Activated T-cell treated with anti-CD3 and anti-CD28 coated beads, Interleukin-2, amount 50 U/mL, for 1 hour (primary cell): ENCODE data around the gene ATOH8.

Experiments
- DNase-seq: peaks from one replicate; pipeline ENCODE4 v3.0.0-alpha.2; 2020

ATOH8 gene

DNA sequence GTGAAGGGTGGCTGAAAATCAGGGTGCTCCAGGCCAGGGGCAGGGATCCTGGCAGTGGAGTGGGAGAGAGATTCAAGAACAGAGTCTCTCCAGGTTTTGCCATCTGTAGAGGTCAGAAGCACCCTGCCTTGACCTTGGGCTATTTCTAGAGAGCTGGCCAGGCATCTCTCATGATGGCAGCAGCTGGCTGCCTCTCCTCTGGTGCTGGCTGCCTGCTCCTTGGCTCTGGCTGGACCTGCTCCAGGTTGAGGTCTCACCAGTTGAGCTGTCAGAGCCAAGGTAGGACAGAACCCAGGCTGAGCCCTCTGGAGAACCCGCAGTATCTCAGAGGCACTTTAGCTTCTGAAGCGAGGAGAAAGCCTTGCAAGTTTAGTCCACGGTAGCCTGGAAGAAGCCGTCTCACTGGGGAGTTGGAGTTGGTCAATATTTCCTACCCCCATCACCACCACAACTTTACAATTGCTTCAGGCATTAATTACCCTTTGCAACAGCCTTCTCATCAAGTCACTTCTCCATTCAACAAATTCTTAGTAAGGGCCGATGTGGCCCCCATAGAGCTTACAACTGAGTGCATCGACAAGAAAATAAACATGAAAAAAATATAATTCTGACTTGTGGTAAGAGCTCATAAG, 34.1 kb upstream of the ATOH8 start:
- DNase-seq, result no peak

DNA sequence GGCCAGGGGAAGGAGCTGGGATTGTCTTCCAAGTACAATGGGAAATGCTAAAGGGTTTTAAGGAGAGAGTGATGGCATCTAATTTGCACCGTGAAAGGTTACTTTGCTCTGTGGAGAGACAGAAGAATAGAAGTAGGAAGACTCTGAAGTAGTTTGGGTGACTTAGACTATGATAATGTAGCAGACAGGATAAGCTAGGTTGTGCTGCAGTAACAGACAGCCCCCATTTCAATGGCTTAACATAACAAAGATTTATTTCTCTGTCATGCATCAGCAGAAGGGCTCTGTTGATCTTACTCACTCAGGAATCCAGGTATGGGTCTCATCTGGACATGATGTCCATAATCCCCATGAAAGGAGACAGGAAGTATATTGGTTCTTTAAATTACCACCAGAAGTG, 33.3 kb upstream of the ATOH8 start:
- DNase-seq, result no peak

DNA sequence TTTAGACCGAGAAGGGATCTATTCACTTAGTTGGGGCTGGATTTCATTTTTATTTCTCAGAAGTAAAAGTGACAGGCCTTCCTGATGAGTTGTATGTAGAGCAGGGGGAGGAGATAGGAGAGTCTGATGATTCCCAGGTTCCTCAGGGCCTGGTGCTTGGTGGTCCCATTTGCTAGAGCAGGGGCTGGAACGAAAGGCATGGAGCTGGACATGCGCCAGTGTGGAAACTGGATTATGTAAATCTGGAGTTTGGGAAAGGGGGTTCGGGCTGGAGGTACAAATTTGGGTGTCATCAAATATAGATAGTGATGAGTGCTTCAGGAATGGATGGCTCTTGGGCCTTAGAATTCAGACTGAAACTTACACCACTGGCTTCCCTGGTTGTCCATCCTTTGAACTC, 32.1 kb upstream of the ATOH8 start:
- no peak for DNase-seq

DNA sequence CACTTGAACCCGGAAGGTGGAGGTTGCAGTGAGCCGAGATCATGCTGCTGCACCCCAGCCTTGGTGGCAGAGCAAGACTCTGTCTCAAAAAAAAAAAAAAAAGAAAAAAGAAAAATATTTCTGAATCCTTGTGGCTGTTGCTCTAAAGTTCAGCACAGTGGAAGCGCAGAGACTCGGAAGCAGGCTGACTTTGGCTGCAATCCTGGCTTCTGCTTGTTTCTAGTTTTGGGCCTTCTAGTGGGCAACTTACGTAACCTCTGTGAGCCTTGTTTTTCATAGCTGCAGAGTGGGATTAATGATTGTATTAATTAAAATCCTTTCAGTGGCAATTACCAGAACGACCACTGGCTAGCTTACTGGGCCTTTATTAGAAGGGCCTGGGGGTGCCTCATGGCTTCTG, 31.3 kb upstream of the ATOH8 start:
- no peak for DNase-seq

DNA sequence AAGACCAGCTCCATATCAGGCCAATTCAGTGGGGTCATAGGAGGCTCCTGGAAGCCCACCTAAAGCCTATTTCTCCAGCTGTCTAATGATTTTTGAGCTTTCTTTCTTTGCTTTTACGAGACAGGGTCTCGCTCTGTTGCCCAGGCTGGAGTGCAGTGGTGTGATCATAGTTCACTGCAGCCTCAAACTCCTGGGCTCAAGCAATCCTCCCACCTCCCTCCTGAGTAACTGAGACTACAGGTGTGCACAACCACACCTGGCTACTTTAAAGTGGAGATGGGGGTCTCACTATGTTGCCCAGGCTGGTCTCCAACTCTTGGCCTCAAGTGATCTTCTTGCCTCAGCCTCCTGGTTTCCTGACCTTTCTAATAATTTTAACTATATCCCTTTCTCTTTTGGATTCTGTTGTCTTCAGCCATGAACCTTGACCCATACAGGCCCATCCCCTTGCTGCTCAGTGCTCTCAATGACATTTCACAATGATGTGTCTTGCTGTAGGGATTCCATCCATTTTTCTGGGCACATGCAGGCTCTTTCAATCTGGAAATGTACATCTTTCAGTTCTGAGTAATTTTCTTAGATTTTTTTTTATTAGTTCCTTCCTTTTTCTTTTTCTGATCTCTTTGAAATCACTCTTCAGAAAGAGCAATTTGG, 30.0 kb upstream of the ATOH8 start:
- no peak for DNase-seq

DNA sequence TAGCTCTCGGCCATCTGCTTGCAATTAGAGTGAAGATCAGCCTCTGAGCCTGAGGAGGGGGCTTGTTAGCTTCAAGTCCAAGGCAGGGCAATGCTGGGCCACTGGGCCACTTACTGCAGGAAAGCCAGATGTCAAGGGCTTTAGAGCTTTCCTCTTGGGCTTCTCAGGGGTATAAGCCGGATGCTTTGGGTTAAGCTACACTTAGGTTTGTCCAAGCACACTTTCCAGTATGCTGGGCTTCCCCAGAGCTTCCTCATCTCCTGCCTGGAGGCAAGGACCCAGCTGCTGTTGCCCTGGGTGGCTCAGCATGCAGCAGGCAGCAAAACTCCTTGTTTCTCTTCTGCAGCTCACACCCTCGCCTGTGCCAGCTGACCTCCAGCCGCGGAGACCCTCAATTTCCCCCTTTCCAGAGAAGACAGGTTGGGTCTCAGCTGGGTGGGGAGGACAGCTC, 29.0 kb upstream of the ATOH8 start:
- no peak for DNase-seq

DNA sequence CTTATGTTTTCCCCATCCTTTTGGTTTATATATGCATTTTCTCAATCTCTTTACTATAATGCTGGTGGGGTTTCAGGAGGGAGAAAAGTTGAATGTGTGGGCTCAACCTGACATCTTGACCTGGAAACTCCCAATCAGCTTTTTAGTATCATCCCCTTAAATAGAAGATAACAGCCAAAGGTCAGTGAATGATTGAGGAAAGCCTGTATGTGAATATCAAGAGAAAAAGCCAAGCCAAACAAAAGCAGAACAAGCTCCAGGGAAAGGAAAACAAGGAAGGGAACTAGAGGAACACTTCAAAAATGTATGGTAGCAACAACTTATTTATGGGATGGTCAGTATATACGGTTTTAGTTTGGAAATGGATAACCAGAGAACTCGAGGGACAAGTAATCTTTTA, 28.3 kb upstream of the ATOH8 start:
- DNase-seq, result no peak

DNA sequence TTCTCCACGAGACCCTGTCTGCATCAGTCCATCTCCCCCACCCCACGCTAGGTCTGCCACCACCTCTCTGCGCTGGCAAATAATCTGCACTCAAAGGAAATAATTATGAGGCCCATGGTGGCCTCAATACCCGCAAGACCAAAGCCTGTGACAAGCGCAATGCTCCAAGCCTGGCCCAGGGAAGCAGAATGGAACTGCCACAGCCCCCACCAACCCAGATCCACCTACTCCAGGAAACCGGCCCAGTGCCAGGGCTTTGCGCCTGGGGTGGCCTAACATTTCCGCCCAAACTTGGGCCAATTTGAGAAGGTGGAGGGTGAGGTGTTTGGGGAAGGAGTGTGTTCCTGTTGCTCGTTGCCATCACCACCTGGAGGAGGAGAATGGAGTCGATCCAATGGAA, 26.0 kb upstream of the ATOH8 start:
- DNase-seq, result no peak

DNA sequence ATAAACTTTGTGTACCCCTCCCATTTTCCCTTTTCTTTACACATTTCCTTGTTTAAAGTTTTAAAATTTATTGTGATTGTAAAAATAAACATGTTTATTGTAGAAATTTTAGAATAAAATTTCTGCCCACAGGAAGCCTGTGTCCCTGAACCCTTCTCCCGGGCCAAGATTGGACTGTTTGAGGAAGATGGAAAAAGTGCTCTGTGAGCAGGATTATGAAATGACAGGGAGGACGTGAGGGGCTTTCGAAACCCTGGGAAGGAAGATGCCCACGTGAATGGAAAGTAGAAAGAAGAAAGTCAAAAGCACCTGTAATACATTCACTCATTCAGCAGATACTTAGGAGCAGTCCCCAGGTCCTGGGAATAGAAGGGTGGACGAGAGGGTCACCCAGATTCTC, 25.4 kb upstream of the ATOH8 start:
- DNase-seq, result no peak

DNA sequence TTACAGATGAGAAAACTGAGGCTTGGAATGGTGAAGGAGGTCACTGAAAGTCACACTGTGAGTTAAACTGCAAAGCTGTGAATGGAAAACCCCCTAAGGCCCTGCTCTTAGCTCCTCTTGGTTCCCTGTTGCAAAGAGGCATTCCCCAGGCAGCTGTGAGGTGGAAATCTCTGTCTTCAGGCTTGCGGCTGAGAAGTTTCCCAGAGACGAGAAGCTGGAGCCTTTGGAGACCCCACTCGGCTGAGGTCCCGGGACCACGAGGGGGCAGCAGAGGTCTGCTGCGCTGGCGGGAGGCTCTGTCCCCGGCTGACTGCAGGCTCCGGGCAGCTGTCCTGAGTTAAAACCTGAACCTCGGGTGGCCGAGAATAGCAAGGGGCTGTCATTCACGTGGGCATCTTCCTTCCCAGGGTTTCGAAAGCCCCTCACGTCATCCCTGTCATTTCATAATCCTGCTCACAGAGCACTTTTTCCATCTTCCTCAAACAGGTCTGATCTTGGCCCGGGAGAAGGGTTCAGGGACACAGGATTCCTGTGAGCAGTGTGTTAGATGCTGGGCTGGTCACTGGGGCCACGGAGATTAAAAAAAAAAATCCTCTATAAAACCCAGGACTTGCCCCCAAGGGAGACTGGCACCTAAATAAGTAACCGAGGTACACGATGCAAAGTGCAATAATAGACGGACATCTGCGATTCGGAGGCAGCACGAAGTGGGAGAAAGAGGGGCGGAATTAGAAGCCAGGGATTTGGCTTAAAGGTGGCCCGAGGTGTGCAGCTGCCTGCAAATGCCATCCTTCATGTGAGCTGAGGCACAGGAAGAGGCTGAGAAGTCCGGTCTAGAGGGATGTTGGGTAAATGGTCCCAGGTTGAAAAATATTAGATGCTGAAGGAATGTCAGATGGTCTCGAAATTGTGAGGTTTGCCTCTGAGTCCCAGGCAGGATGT, 24.6 kb upstream of the ATOH8 start:
- peak; percentile 76 for DNase-seq

DNA sequence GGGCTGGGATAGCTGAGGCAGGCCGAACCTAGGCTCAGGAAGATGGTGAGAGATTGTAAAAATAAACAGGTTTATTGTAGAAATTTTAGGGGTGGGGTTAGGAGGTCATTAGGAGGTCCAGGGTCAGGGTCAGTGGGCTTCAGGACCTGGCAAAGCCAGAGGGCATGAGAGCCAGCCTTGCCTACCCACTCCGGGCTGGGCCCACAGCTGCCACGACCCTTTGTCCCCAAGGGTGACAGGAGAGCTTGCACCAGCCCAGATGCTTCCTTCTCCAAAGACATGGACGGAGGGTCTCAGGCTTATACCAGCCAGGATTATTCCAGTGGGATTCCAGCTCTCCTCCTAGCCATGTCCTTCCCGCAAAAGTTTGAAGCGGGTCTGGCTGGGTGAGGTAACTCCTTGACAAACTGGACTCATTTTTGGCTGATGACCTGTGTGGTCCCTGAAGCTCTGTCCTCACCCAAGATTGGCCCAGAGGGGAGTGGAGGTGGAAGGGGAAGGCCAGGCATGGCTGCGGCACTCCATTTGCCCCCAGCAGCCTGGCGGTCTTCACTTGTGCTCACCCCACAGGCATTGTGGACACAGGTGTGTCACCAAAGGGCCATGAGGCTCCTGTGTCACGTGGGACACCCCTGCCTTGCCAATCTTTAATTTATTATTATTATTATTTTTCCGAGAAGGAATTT, 23.8 kb upstream of the ATOH8 start:
- DNase-seq, result no peak

DNA sequence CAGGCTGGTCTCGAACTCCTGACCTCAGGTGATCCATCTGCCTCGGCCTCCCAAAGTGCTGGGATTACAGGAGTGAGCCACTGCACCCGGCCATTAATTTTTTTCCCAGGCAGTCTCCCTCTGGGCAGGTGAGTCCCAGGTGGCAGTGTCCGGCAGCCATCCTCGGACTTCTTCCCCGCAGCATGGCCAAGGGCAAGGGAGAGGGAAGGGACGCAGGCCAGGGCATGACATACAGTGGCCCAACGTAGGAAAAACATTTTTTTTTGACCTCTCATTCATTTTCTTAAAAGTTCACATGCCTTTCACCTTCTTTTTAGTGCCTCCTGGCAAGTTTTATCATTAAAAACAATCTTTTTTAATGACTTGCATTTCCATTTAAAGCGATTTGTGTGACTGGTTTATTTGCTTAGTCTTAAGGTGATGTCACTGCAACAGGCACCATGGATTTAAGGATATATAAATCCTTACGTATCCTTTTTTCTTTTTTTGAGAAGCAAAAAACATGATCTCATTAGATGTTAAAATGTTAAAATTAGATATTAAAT, 23.0 kb upstream of the ATOH8 start:
- no peak for DNase-seq

DNA sequence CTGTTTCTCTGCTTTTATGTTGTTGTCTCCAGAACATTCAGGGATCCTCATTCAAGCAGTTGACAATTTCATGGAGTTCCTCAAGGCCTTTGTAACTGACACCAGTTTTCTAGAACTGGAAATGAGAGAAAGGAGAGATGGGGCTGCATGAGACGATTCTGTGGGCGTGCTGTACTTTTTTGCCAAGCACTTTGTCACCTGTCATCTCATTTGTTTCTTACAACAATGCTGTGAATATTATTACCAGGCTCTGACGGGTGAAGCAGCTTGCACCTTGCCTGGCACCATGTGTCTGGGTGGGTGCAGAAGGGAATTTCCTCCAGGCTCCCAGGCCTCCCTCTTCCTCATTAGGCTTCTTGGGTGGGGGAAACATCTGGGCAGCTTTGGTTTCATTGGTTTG, 22.2 kb upstream of the ATOH8 start:
- DNase-seq, result no peak

DNA sequence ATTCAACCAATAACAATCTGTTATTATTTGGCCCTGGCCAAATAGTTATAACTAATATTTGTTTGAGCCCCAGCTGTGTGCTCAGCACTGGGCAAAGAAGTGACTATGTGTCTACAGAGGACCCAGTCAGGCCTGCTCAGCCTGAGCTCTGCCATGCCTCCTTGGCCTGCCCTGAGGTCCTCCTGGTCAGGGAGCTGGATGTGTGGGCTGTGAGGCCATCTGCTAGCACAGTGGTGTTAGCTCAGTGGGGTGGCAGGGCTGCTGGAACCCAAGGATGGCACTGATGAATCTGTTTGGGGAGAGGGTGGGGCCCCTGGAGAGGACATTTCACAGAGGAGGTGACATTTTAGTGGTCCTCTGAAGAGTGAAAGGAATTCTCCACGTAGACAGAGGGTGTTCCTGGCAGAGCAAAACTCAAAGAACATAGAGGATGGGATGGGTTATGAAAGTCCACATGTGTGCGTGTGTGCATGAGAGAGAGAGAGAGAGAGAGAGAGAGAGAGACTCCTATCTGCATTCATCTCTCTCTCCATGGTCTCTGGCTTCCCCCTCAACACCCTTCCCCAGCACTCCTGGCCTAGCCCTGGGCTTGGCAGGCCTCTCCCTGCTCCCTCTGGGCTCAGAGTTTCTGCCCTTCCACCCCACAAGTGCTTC, 21.2 kb upstream of the ATOH8 start:
- no peak for DNase-seq

DNA sequence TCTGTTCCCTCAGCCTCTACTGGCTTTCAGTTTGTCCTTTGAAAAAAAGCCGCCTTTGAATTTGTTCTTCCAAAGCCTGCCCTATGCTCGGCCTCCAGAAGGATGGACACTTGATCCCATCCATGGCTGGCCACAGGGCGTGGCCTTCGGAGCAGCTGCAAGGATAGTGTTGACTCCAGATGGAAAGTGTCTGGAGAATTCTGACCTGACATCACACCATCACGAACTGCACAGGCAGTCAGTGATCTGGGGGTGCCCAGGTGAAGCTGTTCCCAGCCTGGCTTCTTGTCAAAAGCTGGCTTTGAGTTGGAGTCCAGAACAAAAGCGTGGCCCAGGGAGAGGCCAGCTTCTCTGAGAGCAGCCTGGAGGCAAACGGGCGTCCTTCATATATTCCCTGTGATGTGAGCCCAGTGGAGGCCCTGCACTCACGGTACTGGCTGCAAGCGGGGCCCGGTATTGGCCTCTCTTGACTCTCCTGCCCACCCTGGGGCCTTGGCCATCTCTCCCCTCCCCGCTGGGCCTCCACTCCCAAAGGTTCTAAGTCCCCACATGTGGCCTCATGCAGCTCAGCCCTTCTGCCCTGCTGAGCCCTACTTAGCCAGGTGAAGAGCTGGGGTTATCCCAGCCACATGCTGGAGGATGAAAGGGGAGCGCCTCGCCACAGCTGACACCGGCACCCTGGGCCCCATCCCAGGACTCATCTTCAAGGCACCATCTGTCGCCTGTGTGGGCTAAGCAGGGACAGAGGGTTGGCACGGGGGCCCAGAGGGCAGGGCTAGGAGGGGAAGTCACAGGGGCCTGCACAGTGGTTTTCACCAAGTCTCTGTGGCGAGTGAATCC, 20.4 kb upstream of the ATOH8 start:
- no peak for DNase-seq

DNA sequence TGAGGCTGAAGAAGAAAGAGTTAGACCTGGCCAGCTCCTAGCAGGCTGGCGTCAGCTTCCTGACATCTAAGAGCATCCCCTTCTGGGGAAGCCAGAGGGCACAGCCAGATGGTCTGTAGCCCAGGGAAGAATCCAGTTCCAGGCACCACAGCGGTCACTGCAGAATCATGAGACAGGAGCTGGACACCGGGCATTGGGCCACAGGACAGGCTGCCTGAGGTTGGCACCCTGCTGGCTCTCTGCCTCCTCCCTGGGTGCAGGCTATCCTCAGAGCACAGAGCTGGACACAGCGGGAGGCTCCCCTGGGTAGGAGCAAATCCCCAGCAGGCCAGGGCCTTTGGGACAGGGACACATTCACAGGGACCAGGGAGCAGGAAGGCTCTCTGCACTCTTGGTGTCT, 19.8 kb upstream of the ATOH8 start:
- DNase-seq, result no peak

DNA sequence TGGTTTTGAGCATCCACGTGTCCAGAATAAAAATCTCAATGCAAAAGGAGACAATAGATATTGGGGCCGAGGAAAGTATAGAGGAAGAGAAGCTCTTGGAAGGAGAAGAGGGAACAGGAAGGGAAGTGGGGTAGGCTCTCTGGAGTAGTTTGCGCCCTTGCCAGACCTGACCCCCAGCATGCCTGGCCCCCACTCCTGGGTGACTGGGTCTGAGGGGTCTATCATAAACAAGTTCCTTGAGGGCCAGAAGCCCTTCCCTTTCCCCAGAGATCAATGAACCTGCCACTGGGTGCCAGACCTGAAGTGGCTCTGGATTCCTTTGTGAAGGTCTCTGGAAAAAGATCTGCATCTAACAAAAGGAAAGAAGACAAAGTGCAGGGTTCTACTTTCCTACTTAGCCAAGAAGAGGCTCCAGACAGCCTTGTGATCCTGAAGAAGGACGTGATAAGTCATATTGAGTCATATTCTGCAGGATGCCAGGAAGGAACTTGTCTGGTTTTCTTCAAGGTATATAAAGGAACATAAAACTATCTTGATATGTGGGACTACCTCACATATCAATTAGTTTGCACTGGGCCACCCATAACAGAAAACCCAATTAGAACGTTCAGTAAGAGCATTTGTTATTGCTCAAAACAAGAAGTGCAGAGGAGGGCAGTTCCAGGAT, 18.7 kb upstream of the ATOH8 start:
- DNase-seq, result no peak

DNA sequence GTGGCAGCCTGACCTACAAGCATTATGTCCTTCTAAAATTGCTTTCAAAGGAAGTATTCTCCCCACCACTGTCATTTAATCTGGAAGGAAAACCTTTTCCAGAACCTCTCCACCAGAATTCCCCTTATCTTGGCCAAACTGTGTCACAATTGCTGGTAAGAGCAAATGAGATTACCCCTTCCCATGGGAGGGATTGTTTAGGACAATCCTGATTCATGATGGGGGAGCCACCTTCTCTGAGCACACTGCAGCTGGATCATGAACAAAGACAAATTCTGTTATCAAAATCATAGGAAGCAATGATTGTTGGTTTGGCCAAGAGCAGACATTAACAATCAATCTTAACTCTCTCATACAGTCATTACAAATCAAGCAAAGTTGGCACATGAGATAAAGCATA, 18.1 kb upstream of the ATOH8 start:
- DNase-seq, result no peak

DNA sequence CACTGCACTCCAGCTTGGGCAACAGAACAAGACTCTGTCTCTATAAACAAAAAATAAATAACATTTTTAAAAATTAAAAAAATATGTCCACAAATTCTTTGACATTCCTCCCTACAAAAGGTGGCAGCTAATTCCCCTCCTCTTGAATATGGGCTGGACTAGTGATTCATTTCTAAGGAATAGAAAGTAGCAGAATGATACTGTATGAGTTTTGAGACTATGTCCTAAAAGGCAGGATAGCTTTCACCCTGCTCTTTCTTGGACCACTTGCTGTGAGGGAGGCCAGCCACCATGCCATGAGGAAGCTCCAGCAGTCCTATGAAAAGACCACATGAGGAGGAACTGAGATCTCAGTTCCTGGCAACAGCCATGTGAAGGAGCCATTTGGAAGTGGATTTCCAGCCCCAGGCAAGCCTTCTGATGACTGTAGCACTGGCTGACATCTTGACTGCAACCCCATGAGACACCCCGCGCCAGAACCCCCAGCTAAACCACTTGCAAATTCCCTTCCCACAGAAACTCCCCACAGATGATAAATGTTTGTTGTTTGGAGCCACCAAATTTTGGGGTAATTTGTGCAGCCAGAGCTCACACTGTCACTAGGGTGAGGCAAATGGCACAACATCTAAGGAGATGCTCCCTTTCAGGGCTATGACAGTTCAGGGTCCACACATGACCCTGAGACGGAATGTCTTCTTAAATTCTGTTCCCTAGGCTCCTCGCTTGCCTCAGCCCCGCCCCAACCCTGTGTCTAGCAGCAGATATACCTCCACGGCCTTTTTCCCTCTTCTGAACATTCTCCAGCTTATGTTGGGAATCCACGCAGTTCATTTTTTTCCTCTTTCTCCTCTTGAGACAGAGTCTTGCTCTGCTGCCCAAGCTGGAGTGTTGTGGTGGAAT, 17.1 kb upstream of the ATOH8 start:
- no peak for DNase-seq

DNA sequence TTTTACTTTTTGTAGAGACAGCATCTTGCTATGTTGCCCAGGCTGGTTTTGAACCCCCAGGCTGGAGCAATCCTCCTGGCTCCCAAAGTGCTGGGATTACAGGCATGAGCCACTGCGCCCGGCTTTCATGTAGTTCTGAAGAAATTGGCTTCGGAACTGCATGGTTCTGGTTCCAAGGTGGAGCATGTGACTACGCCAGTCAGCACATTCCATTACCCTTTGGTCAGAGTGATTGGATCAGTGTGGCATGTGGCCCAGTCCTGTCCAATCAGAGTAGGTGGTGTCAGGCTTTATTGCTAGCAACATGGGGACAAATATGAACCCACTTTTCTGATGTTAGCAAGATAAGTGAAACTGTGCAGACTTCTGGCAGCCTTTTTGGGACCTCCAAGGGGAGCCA, 16.3 kb upstream of the ATOH8 start:
- DNase-seq, result no peak
